GM12801 (cell line): ENCODE results near the gene FALEC.

Experiments used
- CTCF ChIP-seq: IDR thresholded peaks from one replicate; pipeline ENCODE4 v1.5.1; 2011; ENCODE audit warnings: control low read depth; ENCODE audit not compliant: insufficient read length; ENCODE audit errors: extremely low read depth

Gene FALEC

DNA sequence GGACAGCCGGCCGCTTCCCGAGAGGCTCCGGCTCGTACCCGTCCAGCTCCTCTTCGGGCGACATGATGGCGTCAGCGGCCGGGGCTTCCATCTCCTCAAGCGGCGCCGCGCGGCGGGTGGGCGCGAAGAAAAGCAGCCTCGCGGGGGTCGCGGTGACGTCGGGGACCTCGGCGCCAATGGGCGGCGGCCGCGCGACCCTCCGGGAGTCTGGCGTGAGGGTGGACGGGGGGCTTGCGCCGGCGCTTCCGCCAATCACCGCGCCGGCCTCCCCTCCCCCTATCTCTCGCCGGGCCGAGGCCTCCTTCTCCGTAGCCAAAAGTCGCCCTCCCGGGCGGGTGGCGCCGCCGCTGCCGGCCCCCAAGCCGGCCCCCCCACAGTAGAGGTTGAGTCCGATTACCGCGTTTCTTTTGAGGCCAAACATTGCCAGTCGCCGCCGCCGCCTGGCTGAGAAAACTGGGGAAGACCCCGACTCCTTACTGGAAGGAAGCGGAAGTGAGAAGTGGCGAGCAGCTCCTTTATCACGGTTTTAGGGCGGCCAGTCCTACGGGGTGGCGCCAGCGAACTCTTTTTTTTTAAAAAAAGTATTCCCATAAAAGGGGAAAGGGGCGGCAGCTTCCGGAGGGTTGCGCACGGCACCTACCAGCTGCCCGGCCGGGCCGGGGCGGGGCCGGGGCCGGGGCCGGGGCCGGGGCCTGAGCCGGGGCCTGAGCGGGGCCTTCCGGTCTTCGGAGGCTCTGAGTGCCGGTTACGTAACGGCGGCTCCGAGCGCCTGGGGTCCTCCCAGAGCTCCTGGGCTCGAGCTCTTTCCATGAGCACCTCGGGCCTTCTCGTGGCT, 63.8 kb downstream of the FALEC start, which contains the start of gene MCL1:
MCL1 (minus strand) TSS at position 501 of the 835 bp plus-strand sequence; CDS start at position 421, 80 bp downstream.
- no peak for TF ChIP-seq CTCF

- TF ChIP-seq CTCF = no peak
Measured at GRCh38 chr1:150579945-150580642, 64.5 kb downstream of the FALEC start.

- no peak for TF ChIP-seq CTCF
Measured at GRCh38 chr1:150582371-150582770, 66.8 kb downstream of the FALEC start.
